GM12891 (cell line): ENCODE results near the gene LATS2.

Experiments
- PAX5 ChIP-seq: IDR thresholded peaks from 2 replicates; pipeline ENCODE4 v1.6.1; 2011; ENCODE audit warnings: low read length, moderate library complexity, mild to moderate bottlenecking; ENCODE audit not compliant: insufficient read depth, severe bottlenecking
- POLR2A ChIP-seq: IDR thresholded peaks from 2 replicates; pipeline ENCODE4 v1.6.1; 2011; ENCODE audit warnings: low read depth, low read length, control low read depth
- POLR2AphosphoS5 ChIP-seq: IDR thresholded peaks from 2 replicates; pipeline ENCODE4 v1.6.1; 2011; ENCODE audit warnings: low read depth, low read length, control low read depth
- POU2F2 ChIP-seq: IDR thresholded peaks from 2 replicates; pipeline ENCODE4 v1.6.1; 2011; ENCODE audit warnings: low read depth, mild to moderate bottlenecking, control low read depth, low read length, moderate library complexity
- TAF1 ChIP-seq: IDR thresholded peaks from 2 replicates; pipeline ENCODE4 v1.6.1; 2011; ENCODE audit warnings: low read depth, low read length, control low read depth

DNA sequence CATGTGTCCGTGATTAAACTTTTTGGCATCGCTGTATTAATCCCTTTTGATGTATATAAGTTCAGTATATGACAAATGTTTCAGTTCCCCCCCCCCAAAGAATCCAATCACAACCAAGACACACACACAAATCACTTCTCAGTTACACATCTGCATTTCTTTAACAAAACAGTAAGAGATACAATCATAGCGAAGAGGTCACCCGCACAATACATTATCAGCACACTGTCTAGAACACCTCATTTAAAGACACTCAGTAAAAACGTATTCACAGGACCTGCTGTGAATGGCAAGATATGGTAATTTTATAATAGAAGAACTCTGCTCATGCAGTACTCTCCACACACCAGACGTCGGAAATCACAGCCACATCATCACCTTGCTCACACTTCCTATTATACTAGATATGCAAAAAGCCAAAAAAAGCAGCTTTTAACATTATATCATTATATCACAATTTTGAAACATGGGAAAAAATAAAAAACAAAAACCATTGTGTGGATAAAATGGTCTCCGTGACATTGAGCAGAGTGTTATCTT lies 87.4 kb downstream of the LATS2 start:
- TF ChIP-seq POLR2A (no peak), POLR2AphosphoS5 (no peak), TAF1 (no peak), PAX5 (no peak), POU2F2 (no peak)
